Right lobe of liver (tissue), 4 donors: ENCODE results near the gene SRPK2.

Source experiments
- POLR2A ChIP-seq: fragments of 450-650 bp; IDR thresholded peaks from one replicate; pipeline ENCODE4 v1.6.1; 2017; ENCODE audit warnings: antibody characterized with exemption, mild to moderate bottlenecking
- TF ChIP-seq, protein P1 (sequence below), 4 donors: fragments of 200-600 bp in 3 of 4; fragments of 450-650 bp in 1 of 4; IDR thresholded peaks; one replicate each; pipeline versions ENCODE4 v1.5.1 to v1.8.0; 2016 to 2022; ENCODE audit warnings: antibody characterized with exemption in 4 of 4, mild to moderate bottlenecking in 2 of 4
- donor health status: DM: no; HTN: no; CAD: no.
- donor health status: DM: no; HTN: no; CAD: no.
- donor health status: DM: no; HTN: yes; CAD: no.

GRCh38 chr7:105352901-105353668 is 35.6 kb downstream of the SRPK2 start:
- TF ChIP-seq, protein P1, sequence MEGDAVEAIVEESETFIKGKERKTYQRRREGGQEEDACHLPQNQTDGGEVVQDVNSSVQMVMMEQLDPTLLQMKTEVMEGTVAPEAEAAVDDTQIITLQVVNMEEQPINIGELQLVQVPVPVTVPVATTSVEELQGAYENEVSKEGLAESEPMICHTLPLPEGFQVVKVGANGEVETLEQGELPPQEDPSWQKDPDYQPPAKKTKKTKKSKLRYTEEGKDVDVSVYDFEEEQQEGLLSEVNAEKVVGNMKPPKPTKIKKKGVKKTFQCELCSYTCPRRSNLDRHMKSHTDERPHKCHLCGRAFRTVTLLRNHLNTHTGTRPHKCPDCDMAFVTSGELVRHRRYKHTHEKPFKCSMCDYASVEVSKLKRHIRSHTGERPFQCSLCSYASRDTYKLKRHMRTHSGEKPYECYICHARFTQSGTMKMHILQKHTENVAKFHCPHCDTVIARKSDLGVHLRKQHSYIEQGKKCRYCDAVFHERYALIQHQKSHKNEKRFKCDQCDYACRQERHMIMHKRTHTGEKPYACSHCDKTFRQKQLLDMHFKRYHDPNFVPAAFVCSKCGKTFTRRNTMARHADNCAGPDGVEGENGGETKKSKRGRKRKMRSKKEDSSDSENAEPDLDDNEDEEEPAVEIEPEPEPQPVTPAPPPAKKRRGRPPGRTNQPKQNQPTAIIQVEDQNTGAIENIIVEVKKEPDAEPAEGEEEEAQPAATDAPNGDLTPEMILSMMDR (IDR thresholded peaks at IDR 0.05): no peak
- TF ChIP-seq POLR2A: no peak
